HG02610 (cell line): ENCODE measurements around the gene ADAMTSL1.

ENCODE experiments used
- ATAC-seq: cut with Tn5 transposase; IDR thresholded peaks from one replicate; pipeline ENCODE4 v1.9.1; 2021; ENCODE audit warnings: mild to moderate bottlenecking, moderate library complexity; ENCODE audit not compliant: unreplicated experiment

The ADAMTSL1 gene

GRCh38 chr9:18466101-18466500, 7.9 kb upstream of the ADAMTSL1 start:
- no peak for ATAC-seq

DNA sequence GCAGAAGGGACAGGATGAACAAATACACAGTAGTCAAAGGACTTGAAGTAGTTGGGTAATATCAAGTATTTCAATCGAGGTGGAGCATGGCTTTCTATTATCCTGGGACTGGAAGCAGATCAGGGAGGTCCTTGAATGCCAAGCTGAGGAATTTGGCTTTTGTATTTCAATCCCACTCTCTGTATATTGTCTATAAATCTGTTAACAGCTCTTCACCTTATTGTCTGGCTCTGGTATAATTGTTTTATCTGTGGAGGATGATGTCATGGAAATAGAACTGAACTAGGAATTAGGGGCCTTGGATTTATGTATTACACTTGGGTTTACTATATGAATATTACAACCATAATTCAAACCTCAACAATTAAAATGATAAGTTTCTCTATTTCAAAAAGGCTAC, 6.3 kb upstream of the ADAMTSL1 start:
- no peak for ATAC-seq

- ATAC-seq: no peak
Observed at GRCh38 chr9:18472435-18472834, 1.5 kb upstream of the ADAMTSL1 start.

DNA sequence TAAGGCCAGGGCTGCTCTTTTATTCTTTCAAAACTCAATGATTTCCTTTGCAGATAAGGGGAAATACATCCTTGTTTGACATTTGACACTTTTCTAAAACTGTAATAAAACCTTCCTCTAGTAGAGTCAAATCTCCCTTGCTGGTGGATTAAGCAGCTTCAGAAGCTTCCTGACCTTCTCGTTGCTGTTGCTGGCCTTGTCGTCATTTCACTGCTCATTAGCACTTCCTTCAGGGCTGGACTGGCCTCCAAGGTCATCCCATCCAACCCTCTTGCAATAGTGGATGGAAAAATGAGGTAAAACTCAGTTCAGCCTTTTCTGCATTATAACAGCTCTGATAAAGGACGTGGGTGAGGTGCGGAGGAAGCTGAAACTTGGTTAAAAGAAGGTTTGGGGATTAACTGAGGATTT, 1.1 kb upstream of the ADAMTSL1 start:
- no peak for ATAC-seq

- no peak for ATAC-seq
Observed at GRCh38 chr9:18474783-18475182, 830 bp downstream of the ADAMTSL1 start.

GRCh38 chr9:18477121-18477660, 3.2 kb downstream of the ADAMTSL1 start:
- ATAC-seq: no peak

DNA sequence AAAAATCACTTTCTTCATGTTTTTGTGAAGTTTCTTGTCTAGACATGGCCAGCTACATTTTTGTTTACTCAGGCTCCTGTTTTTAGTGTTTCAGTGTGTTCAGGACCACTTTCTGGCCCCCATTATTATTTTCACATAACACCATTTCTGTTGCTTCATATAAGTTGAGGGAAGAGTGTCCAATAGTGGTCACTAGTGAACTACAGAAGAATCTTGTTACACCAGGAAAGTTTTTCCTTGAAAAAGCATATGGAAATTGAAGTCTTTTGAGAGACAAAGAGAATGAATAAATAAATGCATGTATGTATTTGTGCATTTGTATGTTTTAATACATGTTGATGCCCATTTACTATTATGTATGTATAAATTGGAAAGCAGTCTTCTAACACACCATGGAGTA, 3.8 kb downstream of the ADAMTSL1 start:
- no peak for ATAC-seq

DNA sequence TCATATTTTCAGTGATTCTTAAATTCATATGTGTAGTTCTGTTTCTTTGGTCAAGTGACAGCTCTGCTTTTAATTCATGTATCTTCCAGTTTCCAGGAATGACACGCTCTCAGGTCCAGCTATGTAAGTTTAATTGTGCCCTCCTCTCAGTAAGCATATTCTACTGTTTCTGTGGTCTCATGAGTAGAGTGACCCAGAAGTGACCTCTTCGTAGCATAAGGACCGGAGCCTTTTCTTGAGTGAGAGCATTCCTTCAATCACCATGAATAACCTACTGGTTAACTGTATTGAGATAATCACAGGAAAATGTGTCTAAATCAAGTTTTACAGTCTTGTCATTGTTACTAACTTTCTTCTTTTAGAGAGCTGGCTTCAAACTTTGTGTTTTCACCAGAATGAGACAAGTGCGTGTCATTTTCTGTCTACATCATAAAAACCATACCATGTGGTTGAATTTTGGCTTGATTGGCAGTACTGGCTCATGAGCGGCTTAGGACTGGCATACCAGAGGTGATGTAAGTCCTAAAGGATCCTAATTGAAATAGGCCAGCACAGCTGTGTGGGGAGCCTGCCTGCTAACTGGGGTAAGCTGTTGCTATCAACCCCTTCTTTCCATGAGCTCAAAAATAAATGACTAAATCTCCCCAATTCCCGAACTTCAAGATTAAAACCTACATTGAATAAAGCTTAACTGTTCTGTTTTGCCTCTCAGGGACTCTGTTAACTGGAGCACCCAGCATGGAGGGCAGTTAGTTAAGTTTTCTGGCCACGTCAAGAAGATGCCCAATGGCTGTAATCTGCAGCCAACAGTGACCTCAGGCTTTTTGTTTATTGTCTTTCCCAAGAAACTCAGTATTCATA, 4.8 kb downstream of the ADAMTSL1 start:
- no peak for ATAC-seq

- ATAC-seq: no peak
Observed at GRCh38 chr9:18479405-18479804, 5.5 kb downstream of the ADAMTSL1 start.

DNA sequence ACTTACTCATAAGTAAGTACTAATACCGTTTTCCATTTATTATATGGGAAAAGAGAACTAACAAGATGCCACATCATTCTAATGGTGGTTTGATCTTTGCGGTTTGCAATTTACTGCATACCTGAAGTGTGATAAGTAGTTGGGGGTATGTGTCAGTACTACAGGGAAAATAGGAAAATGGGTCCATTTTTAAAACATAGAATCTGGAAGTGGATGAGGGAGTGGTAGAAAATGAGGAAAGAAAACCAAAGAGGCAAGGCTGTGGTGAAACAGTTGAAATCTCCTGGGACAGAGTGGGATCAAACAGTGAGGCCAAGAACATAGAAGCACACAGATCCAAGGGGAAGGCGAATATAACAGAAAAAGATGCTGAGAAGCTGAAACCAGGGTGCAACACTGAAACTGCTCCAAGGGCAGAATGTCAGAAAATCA, 6.7 kb downstream of the ADAMTSL1 start:
- no peak for ATAC-seq

DNA sequence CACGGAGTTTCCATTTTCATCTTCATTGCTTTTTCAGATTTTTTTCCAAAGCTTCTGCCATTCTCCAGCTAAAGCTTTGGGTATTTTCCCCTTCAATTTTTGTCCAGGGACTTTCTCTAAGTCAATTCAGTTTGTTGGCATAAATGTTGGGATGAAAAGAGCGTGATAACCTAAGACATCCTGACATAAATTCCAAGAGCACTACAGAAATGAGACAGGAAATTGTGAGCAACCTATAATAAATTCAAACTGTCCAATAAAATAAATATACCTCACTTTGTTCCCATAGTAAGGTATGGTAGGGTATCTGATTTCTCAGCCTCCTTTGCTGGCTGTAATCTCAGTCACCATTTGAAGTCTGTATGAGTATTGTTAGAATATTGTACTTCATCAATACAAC, 8.4 kb downstream of the ADAMTSL1 start:
- ATAC-seq: no peak

DNA sequence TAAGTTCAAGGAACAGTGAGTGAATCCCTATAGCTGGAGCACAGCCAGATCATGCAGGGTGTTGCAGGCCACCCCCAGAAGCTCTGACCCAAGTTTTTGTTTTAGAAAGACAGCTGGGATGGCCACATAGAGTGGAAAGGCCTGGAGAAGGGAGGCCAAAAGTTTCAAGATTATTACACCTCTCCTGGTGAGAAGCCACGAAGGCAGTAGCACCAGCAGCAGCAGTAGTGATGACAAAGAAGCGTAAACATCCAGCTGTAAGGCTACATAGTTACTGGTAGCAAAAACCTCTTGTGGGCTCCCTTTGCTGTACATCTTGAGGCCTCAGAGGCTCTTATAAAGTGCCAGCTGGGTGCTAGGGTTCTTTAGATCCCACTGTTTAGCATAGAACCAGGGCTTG, 11.8 kb downstream of the ADAMTSL1 start:
- ATAC-seq: no peak

GRCh38 chr9:18487611-18488010, 13.7 kb downstream of the ADAMTSL1 start:
- no peak for ATAC-seq

DNA sequence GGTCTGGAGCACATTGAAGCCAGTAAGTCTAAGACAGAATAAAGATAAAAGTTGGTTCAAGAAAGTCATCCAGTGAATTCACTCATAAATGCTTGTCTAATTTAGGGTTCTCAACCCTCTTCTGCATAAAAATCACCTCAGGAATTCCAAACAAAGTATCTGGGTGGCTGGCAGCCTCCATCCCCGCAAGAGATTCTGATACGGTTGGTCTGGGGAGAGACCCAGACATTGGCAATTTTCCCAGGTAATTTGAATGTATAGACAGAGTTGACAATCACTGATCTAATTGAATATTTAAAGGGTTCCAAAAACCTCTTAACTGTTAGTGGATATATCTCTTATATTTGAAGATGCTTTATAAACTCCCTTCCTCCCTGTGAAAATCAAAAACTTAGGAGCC, 14.9 kb downstream of the ADAMTSL1 start:
- no peak for ATAC-seq

GRCh38 chr9:18489861-18490260, 15.9 kb downstream of the ADAMTSL1 start:
- ATAC-seq: no peak

GRCh38 chr9:18490641-18491370, 16.9 kb downstream of the ADAMTSL1 start:
- no peak for ATAC-seq

DNA sequence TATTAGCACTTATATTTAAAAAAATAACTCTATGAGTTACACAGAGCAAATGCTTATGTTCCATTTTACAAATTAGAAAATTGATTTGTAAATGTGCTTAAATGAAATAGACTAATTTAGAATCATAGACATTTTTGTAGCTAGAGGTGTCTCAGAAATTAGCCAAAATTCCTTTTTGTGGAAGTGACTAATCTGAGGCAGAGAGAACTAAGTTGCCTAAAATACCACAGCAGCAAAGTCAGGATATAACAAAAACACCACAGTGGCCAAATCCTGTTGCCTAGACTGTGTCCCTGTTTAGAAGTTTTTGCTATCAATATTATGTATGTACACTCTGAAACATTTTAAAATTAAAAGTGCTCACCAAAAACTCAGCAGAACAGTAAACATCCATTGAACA, 18.7 kb downstream of the ADAMTSL1 start:
- ATAC-seq: no peak

DNA sequence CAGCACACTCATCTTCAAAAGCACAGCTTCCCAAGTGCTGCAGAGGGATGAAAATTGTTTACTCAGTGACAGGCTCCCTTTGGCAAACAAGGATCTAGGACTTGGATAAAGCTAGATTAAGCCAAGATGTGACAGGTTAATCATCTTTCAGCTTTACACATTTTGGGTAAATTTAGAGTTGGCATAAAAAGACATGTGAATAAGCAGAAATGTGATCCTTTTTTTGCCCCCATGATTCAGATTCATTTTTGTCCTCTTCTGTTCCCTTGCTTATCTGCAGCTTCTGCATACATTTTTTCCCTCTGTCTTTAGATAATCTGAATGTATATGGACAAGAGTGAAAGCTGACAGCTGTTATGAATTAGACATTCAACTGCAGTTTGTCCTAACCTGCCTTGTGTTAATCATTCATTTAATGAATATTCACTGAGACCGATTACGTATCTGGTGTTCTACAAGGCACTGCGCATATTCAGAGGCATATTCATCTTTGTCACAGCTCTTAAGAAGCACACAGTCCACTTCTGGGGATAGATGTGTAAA, 19.6 kb downstream of the ADAMTSL1 start:
- ATAC-seq: no peak

DNA sequence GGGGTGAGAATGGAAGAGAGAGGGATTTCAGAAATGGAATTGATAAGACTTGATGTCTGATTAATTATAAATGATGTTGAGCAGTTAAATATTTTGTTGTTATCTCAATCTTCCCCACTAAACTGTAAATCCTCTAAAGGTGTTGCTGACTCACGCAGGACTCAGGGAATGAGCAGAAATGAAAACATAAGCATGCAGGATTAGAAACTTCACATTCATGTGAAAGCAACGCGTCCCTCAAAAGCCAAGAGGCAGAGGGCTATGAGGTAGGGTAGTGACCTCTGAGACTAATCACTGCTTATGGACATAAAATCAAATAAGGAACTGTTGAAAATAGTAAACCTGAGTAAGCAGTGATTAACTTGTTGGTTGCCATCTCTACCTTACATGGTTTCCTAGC, 21.1 kb downstream of the ADAMTSL1 start:
- ATAC-seq: no peak

DNA sequence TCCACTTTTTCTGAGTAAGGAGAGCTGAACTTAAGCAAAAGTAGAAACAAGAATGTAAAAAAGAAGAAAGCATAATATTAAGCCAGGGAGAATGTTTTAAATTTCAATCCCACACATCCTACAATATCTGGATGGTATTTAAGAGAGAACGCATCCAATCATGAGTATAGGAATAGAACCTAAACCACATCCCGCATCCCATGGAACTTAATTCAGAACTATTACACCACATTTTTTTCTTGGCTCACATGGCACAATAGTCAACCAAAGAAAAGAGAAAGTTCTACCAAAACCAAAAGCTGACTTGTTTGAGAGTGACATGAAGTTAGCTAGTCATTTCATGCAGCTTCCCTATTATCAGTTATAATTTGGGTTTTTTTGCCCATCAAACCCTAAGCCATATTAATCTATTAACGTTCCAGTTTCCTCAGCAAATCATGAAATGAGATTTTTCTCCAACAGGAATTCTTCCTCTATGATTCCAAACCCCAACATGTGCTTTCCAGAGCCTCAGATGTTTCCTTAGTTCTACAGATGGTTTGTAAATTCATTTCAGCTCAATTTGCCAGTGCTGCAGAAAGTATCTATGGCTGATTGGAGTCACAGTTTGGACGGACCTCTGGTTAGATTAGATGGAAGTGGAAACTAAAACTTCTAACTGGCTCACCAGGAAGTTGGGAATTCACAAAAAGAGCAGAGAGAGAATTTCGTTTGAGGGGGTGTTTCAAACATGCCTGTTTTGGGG, 22.5 kb downstream of the ADAMTSL1 start:
- no peak for ATAC-seq

- no peak for ATAC-seq
Observed at GRCh38 chr9:18499062-18499461, 25.1 kb downstream of the ADAMTSL1 start.
